Spleen (tissue), 7 donors: Measurements from ENCODE around the gene EIPR1.

Experiments
- CTCF ChIP-seq, 11 experiments: fragments of 200-600 bp in 7 of 11; fragments of 450-650 bp in 4 of 11; sonication (generic) in 4 of 11; IDR thresholded peaks in 8 of 11; conservative IDR thresholded peaks in 3 of 11; 1 replicate in 7 of 11; 2 replicates in 4 of 11; pipeline versions ENCODE4 v1.4.0 to v1.8.0; 2016 to 2021; ENCODE audit warnings: antibody characterized with exemption in 11 of 11, inconsistent platforms in 4 of 11, mild to moderate bottlenecking in 1 of 11
- POLR2A ChIP-seq, 3 donors: fragments of 450-650 bp; IDR thresholded peaks; one replicate each; pipeline ENCODE4 v1.5.1; 2017; ENCODE audit warnings: antibody characterized with exemption in 3 of 3, mild to moderate bottlenecking in 1 of 3
- donor health status: DM: no; HTN: no; CAD: no; lungs with moderate emphysema.
- donor health status: DM: no; HTN: no; CAD: no.
- donor health status: DM: no; HTN: no; CAD: no.

GRCh38 chr2:3285901-3286645, 91.5 kb downstream of the EIPR1 start:
- TF ChIP-seq CTCF (IDR thresholded peaks at IDR 0.05 in 8 of 11, conservative IDR thresholded peaks at IDR 0.05 in 3 of 11) (no peak), POLR2A (IDR thresholded peaks at IDR 0.05) (no peak)
